ENCODE data around the gene UTP4.

DNA sequence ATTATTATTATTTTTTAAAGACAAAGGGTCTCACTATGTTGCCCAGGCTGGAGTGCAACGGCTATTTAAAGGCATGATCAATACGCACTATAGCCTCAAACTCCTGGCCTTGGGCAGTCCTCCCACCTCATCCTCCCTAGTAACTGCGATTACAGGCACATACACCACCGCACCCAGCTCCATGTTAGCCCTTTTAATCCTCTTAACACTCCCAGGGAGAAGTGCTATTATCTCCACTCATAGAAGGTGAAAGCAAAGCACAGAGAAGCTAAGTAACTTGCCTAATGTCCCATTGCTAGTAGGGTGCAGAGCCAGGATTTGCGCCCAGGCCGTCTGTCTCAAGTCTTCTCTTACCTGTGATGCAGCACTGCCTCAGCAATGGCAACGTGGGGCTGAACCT is 22.0 kb upstream of the UTP4 start:
- TF ChIP-seq CTCF (IDR thresholded peaks at IDR 0.05; ENCODE audit: control extremely low read depth in 1 of 3, insufficient read depth in 1 of 3, low read depth in 1 of 3, low read length in 3 of 3) (no peak), CEBPB (IDR thresholded peaks at IDR 0.05; ENCODE audit: low read depth, low read length) (no peak), BCL11A (IDR thresholded peaks at IDR 0.05; ENCODE audit: low read depth in 2 of 2, low read length in 2 of 2) (no peak), POLR2AphosphoS5 (IDR thresholded peaks at IDR 0.05; ENCODE audit: low read depth, low read length) (no peak)

Data from H1 (cell line).